ENCODE measurements around the gene GPANK1.

- TF ChIP-seq CTCF (IDR thresholded peaks at IDR 0.05), result no peak
- TF ChIP-seq POLR2A (IDR thresholded peaks at IDR 0.05), result no peak
- no peak for TF ChIP-seq EP300 (IDR thresholded peaks at IDR 0.05)
Observed at GRCh38 chr6:31615748-31616147, 49.0 kb downstream of the GPANK1 start.

Measured in ovary (tissue), 3 donors.